Measurements from ENCODE around the gene LCAT. TPM values are rescaled to one million over a fixed set of nuclear protein-coding genes. Genes with fewer than 3 reads are reported as not detected.

LCAT gene
- total and polyA plus RNA-seq, 2 experiments from 2014 or later: 13.7 to 18.9 TPM

DNA sequence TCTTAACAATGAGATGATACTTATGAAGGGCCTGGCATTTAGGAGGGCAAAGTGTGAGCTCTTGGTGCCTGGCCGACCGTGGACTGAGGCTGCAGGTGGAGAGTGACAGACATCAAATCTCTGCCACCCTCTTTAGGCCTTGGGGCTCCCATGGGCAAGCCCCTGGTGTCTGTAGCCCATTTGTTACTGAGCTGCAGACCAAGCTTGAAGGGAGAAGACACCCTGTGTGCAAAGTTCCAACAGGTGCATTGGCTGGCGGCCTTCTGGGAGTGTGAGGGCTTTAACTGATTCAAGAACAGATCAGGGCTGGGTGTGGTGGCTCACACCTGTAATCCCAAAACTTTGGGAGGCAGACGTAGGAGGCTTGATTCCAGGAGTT is 11.5 kb downstream of the LCAT start (continued):
- TF ChIP-seq, protein P1, sequence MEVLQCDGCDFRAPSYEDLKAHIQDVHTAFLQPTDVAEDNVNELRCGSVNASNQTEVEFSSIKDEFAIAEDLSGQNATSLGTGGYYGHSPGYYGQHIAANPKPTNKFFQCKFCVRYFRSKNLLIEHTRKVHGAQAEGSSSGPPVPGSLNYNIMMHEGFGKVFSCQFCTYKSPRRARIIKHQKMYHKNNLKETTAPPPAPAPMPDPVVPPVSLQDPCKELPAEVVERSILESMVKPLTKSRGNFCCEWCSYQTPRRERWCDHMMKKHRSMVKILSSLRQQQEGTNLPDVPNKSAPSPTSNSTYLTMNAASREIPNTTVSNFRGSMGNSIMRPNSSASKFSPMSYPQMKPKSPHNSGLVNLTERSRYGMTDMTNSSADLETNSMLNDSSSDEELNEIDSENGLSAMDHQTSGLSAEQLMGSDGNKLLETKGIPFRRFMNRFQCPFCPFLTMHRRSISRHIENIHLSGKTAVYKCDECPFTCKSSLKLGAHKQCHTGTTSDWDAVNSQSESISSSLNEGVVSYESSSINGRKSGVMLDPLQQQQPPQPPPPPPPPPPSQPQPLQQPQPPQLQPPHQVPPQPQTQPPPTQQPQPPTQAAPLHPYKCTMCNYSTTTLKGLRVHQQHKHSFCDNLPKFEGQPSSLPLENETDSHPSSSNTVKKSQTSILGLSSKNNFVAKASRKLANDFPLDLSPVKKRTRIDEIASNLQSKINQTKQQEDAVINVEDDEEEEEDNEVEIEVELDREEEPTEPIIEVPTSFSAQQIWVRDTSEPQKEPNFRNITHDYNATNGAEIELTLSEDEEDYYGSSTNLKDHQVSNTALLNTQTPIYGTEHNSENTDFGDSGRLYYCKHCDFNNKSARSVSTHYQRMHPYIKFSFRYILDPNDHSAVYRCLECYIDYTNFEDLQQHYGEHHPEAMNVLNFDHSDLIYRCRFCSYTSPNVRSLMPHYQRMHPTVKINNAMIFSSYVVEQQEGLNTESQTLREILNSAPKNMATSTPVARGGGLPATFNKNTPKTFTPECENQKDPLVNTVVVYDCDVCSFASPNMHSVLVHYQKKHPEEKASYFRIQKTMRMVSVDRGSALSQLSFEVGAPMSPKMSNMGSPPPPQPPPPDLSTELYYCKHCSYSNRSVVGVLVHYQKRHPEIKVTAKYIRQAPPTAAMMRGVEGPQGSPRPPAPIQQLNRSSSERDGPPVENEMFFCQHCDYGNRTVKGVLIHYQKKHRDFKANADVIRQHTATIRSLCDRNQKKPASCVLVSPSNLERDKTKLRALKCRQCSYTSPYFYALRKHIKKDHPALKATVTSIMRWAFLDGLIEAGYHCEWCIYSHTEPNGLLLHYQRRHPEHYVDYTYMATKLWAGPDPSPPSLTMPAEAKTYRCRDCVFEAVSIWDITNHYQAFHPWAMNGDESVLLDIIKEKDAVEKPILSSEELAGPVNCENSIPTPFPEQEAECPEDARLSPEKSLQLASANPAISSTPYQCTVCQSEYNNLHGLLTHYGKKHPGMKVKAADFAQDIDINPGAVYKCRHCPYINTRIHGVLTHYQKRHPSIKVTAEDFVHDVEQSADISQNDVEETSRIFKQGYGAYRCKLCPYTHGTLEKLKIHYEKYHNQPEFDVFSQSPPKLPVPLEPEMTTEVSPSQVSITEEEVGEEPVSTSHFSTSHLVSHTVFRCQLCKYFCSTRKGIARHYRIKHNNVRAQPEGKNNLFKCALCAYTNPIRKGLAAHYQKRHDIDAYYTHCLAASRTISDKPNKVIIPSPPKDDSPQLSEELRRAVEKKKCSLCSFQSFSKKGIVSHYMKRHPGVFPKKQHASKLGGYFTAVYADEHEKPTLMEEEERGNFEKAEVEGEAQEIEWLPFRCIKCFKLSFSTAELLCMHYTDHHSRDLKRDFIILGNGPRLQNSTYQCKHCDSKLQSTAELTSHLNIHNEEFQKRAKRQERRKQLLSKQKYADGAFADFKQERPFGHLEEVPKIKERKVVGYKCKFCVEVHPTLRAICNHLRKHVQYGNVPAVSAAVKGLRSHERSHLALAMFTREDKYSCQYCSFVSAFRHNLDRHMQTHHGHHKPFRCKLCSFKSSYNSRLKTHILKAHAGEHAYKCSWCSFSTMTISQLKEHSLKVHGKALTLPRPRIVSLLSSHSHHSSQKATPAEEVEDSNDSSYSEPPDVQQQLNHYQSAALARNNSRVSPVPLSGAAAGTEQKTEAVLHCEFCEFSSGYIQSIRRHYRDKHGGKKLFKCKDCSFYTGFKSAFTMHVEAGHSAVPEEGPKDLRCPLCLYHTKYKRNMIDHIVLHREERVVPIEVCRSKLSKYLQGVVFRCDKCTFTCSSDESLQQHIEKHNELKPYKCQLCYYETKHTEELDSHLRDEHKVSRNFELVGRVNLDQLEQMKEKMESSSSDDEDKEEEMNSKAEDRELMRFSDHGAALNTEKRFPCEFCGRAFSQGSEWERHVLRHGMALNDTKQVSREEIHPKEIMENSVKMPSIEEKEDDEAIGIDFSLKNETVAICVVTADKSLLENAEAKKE (CRISPR knock-in tag; IDR thresholded peaks at IDR 0.05): no peak

GRCh38 chr16:67931712-67932461 is 12.0 kb downstream of the LCAT start, which contains the start of gene CTRL:
CTRL (minus strand) TSS chr16:67931862; CDS start chr16:67931852, 10 bp downstream.
- Mint-ChIP-seq H3K9me3 (0 out of 3 replicates have a peak, but pooled peaks cover 2% of the 10 kb centered on the region), H3K4me1 (peaks cover 15% of the 10 kb centered on the region), H3K4me3 (no peak within 1 kb of the TSS), H3K36me3 (ENCODE audit: low read depth) (peaks cover 15% of the 10 kb centered on the region; the same call in 2 of the 3 replicates), H3K27me3 (ENCODE audit: insufficient read depth, low read depth, poor library complexity) (peaks cover 33% of the 10 kb centered on the region), H3K27ac (no peak within 1 kb of the TSS)
- Histone ChIP-seq H4K20me1 (replicated peaks; ENCODE audit: insufficient read depth) (peaks cover 3% of the 10 kb centered on the region), H2AFZ (no peak within 1 kb of the TSS), H3K79me2 (replicated peaks; ENCODE audit: insufficient read depth) (0 out of 2 replicates have a peak, but pooled peaks cover 5% of the 10 kb centered on the region), H3K4me2 (no peak within 1 kb of the TSS), H3K4me1 (ENCODE audit: insufficient read depth) (peaks cover 10% of the 10 kb centered on the region; the same call in 1 of the 2 replicates), H3K27ac (ENCODE audit: low read depth) (no peak within 1 kb of the TSS), H3K9me2 (ENCODE audit: insufficient read depth) (no peaks in the 10 kb centered on the region), H3K36me3 (ENCODE audit: insufficient read depth) (no peaks in the 10 kb centered on the region), H3K4me3 (no peak within 1 kb of the TSS), H3K27me3 (ENCODE audit: insufficient read depth) (no peaks in the 10 kb centered on the region), H3F3A (replicated peaks; ENCODE audit: low read depth) (peaks cover 7% of the 10 kb centered on the region; the same call in 1 of the 2 replicates)
- TF ChIP-seq CTCF (conservative IDR thresholded peaks at IDR 0.05; ENCODE audit: low read depth in 2 of 2) (peak; percentile 25 to 27; a peak in 3 of 4 replicates), REST (IDR thresholded peaks at IDR 0.05; ENCODE audit: unreplicated experiment) (no peak), EZH2phosphoT487 (IDR thresholded peaks at IDR 0.05; ENCODE audit: unreplicated experiment) (no peak)
- ATAC-seq: no peak
- peak; percentile 65 for DNase-seq (ENCODE audit: low spot score)

Data from GM23338 (cell line).